Esophagus squamous epithelium (tissue), 5 donors: ENCODE results near the gene DYNC1I2. TPM values are rescaled to one million over a fixed set of nuclear protein-coding genes. Genes with fewer than 3 reads are reported as not detected.

Source experiments
- DNase-seq: peaks from one replicate; lab custom pipeline; 2025; lab: John Stamatoyannopoulos, UW
- H3K27ac ChIP-seq, 4 donors: fragments of 200-600 bp; sonication (generic); one replicate each; pipeline ENCODE4 v1.5.1; 2016 to 2019; ENCODE audit warnings: mild to moderate bottlenecking in 1 of 4
- H3K27me3 ChIP-seq, 4 donors: fragments of 200-600 bp; sonication (generic); 1 replicate in 3 of 4; 2 replicates in 1 of 4; pipeline versions ENCODE4 v1.5.1 to v1.6.0; 2017 to 2021; ENCODE audit warnings: antibody characterized with exemption in 1 of 4
- H3K36me3 ChIP-seq, 3 donors: fragments of 200-600 bp; sonication (generic); one replicate each; pipeline ENCODE4 v1.5.1; 2016 to 2019
- H3K4me1 ChIP-seq, 3 donors: fragments of 200-600 bp; sonication (generic); one replicate each; pipeline ENCODE4 v1.5.1; 2017 to 2019
- H3K4me3 ChIP-seq, 4 donors: fragments of 200-600 bp; sonication (generic); 1 replicate in 3 of 4; 2 replicates in 1 of 4; pipeline ENCODE4 v1.5.1; 2016 to 2019; ENCODE audit warnings: mild to moderate bottlenecking in 2 of 4, moderate library complexity in 1 of 4
- H3K9me3 ChIP-seq, 3 donors: fragments of 200-600 bp; sonication (generic); one replicate each; pipeline ENCODE4 v1.5.1; 2016 to 2019
- CTCF ChIP-seq, 6 experiments: fragments of 450-650 bp in 4 of 6; fragments of 200-600 bp in 2 of 6; sonication (generic) in 2 of 6; IDR thresholded peaks; one replicate each; pipeline ENCODE4 v1.5.1; 2016 to 2019; ENCODE audit warnings: antibody characterized with exemption in 6 of 6, mild to moderate bottlenecking in 4 of 6, moderate library complexity in 4 of 6
- POLR2A ChIP-seq, 4 donors: fragments of 450-650 bp; IDR thresholded peaks; one replicate each; pipeline ENCODE4 v1.6.1; 2017; ENCODE audit warnings: antibody characterized with exemption in 4 of 4, mild to moderate bottlenecking in 4 of 4, moderate library complexity in 3 of 4
- WGBS, 2 donors: methylation state at CpG; one replicate each; pipeline ENCODE4 v1.1.5; 2018; 5-methylcytosine and 5-hydroxymethylcytosine counted together
- intact Hi-C: fragments of 100-400 bp; cut with DNase I; formaldehyde crosslinking; loops from one replicate; pipeline ENCODE4 v1.15.0; 2022
- total RNA-seq, 4 donors: library from RNA; depleted of rRNA; stranded (reverse); fragments of >200 nt; gene quantifications; one replicate each; pipeline ENCODE4 v1.1.0, GENCODE V29; 2016
- donor health status: DM: yes; HTN: yes; CAD: no.

DYNC1I2 gene
- total RNA-seq, 4 donors from 2014 or later: 77.9 to 105 (median 91.9) TPM

- no peak overlapping the region for H3K27ac ChIP-seq
- no peaks in the 10 kb centered on the region for H3K4me1 ChIP-seq
- no peak overlapping the region for H3K4me3 ChIP-seq
- 81 to 89% methylated on average over 1 of the region's 1 CpG for WGBS, 2 donors
- peaks cover 0 to 94% (median 12%) of the 10 kb centered on the region in 3 donors for H3K36me3 ChIP-seq
- H3K27me3 ChIP-seq: no peaks in the 10 kb centered on the region
- no peak for DNase-seq
- intact Hi-C loops: no loop called here
- TF ChIP-seq POLR2A (IDR thresholded peaks at IDR 0.05) (no peak), CTCF (IDR thresholded peaks at IDR 0.05) (no peak)
- no peaks in the 10 kb centered on the region for H3K9me3 ChIP-seq
These were observed 39.7 kb downstream of the DYNC1I2 start for GRCh38 chr2:171726847-171727450.

- 70 to 86% methylated on average over 3 of the region's 3 CpGs for WGBS, 2 donors
- DNase-seq: no peak
- Histone ChIP-seq H3K4me1 (no peaks in the 10 kb centered on the region), H3K27ac (no peak overlapping the region), H3K36me3 (peaks cover 0 to 97% (median 12%) of the 10 kb centered on the region in 3 donors), H3K4me3 (no peak overlapping the region), H3K27me3 (no peaks in the 10 kb centered on the region), H3K9me3 (no peaks in the 10 kb centered on the region)
- TF ChIP-seq POLR2A (IDR thresholded peaks at IDR 0.05): no peak
- no peak for TF ChIP-seq CTCF (IDR thresholded peaks at IDR 0.05)
- intact Hi-C loops: no loop called here
These were observed 42.0 kb downstream of the DYNC1I2 start for GRCh38 chr2:171728989-171729951.

- H3K9me3 ChIP-seq: no peaks in the 10 kb centered on the region
- no peak for TF ChIP-seq CTCF (IDR thresholded peaks at IDR 0.05)
- no peak for TF ChIP-seq POLR2A (IDR thresholded peaks at IDR 0.05)
- no peak for DNase-seq
- intact Hi-C loops: no loop called here
- peaks cover 0 to 100% (median 12%) of the 10 kb centered on the region in 3 donors for H3K36me3 ChIP-seq
- no peaks in the 10 kb centered on the region for H3K27me3 ChIP-seq
- no peaks in the 10 kb centered on the region for H3K4me1 ChIP-seq
- no peak overlapping the region for H3K4me3 ChIP-seq
- 63 to 67% methylated on average over 3 of the region's 3 CpGs for WGBS, 2 donors
- no peak overlapping the region for H3K27ac ChIP-seq
These were observed 42.7 kb downstream of the DYNC1I2 start for GRCh38 chr2:171729952-171730317.

- Histone ChIP-seq H3K27ac (no peak overlapping the region), H3K36me3 (peaks cover 0 to 95% (median 23%) of the 10 kb centered on the region in 3 donors), H3K4me1 (no peaks in the 10 kb centered on the region), H3K4me3 (no peak overlapping the region), H3K9me3 (no peaks in the 10 kb centered on the region), H3K27me3 (no peaks in the 10 kb centered on the region)
- DNase-seq: no peak
- WGBS, 2 donors: 83 to 90% methylated on average over 4 of the region's 4 CpGs
- intact Hi-C loops: no loop called here
- TF ChIP-seq CTCF (IDR thresholded peaks at IDR 0.05): no peak
- TF ChIP-seq POLR2A (IDR thresholded peaks at IDR 0.05): no peak
These were observed 48.9 kb downstream of the DYNC1I2 start for GRCh38 chr2:171735991-171736710.
